HEK293 (cell line): ENCODE measurements around the gene ADCY10.

Experiments
- EGR2 ChIP-seq: fragments of 450-650 bp; formaldehyde crosslinking; IDR thresholded peaks from 2 replicates; pipeline ENCODE4 v1.5.1; 2016; ENCODE audit warnings: low read depth, missing biosample characterization, missing genetic modification characterization
- GLI4 ChIP-seq: fragments of 450-650 bp; formaldehyde crosslinking; IDR thresholded peaks from 2 replicates; pipeline ENCODE4 v1.5.1; 2016; ENCODE audit warnings: missing biosample characterization, missing genetic modification characterization
- GLIS2 ChIP-seq: fragments of 450-650 bp; formaldehyde crosslinking; IDR thresholded peaks from 2 replicates; pipeline ENCODE4 v1.5.1; 2016; ENCODE audit warnings: missing biosample characterization, missing genetic modification characterization
- HOXA7 ChIP-seq: sonication (generic); formaldehyde crosslinking; IDR thresholded peaks from 2 replicates; pipeline ENCODE4 v1.8.1; 2022; ENCODE audit warnings: missing genetic modification reagents, borderline replicate concordance
- YY1 ChIP-seq: fragments of 450-650 bp; formaldehyde crosslinking; IDR thresholded peaks from 2 replicates; pipeline ENCODE4 v1.5.1; 2018; ENCODE audit warnings: missing biosample characterization, missing genetic modification characterization
- YY2 ChIP-seq: fragments of 450-650 bp; formaldehyde crosslinking; IDR thresholded peaks from 2 replicates; pipeline ENCODE4 v1.5.1; 2016; ENCODE audit warnings: missing biosample characterization, missing genetic modification characterization
- ZFP69B ChIP-seq: fragments of 450-650 bp; formaldehyde crosslinking; IDR thresholded peaks from 2 replicates; pipeline ENCODE4 v1.5.1; 2016; ENCODE audit warnings: missing biosample characterization, missing genetic modification characterization
- ZNF10 ChIP-seq: fragments of 450-650 bp; formaldehyde crosslinking; IDR thresholded peaks from 2 replicates; pipeline ENCODE4 v1.5.1; 2017; ENCODE audit warnings: missing biosample characterization, missing genetic modification characterization
- ZNF211 ChIP-seq: fragments of 450-650 bp; formaldehyde crosslinking; IDR thresholded peaks from 2 replicates; pipeline ENCODE4 v1.5.1; 2016; ENCODE audit warnings: low read depth, missing biosample characterization, missing genetic modification characterization
- ZNF23 ChIP-seq: fragments of 450-650 bp; formaldehyde crosslinking; IDR thresholded peaks from 2 replicates; pipeline ENCODE4 v1.5.1; 2016; ENCODE audit warnings: missing biosample characterization, missing genetic modification characterization, borderline replicate concordance
- ZNF24 ChIP-seq: fragments of 450-650 bp; formaldehyde crosslinking; IDR thresholded peaks from 2 replicates; pipeline ENCODE4 v1.5.1; 2016; ENCODE audit warnings: missing biosample characterization, missing genetic modification characterization
- ZNF366 ChIP-seq: fragments of 450-650 bp; formaldehyde crosslinking; conservative IDR thresholded peaks from 2 replicates; pipeline ENCODE4 v1.5.1; 2016; ENCODE audit warnings: missing biosample characterization, missing genetic modification characterization
- ZNF37A ChIP-seq: fragments of 450-650 bp; IDR thresholded peaks from 2 replicates; pipeline ENCODE4 v1.5.1; 2018; ENCODE audit warnings: missing biosample characterization, missing genetic modification characterization
- ZNF48 ChIP-seq: fragments of 450-650 bp; formaldehyde crosslinking; IDR thresholded peaks from 2 replicates; pipeline ENCODE4 v1.5.1; 2016; ENCODE audit warnings: missing biosample characterization, missing genetic modification characterization
- ZNF785 ChIP-seq: fragments of 450-650 bp; formaldehyde crosslinking; IDR thresholded peaks from 2 replicates; pipeline ENCODE4 v1.5.1; 2016; ENCODE audit warnings: missing biosample characterization, missing genetic modification characterization
- TF ChIP-seq, protein P1 (sequence below): fragments of 450-650 bp; formaldehyde crosslinking; IDR thresholded peaks from 2 replicates; pipeline ENCODE4 v1.5.1; 2016; ENCODE audit warnings: missing biosample characterization, missing genetic modification characterization, borderline replicate concordance
- TF ChIP-seq, protein P2 (sequence below): fragments of 450-650 bp; formaldehyde crosslinking; IDR thresholded peaks from 2 replicates; pipeline ENCODE4 v1.5.1; 2017; ENCODE audit warnings: missing biosample characterization, missing genetic modification characterization
- TF ChIP-seq, protein P3 (sequence below): fragments of 450-650 bp; IDR thresholded peaks from 2 replicates; pipeline ENCODE4 v1.5.1; 2018; ENCODE audit warnings: missing biosample characterization, missing genetic modification characterization
- TF ChIP-seq, protein P4 (sequence below): fragments of 450-650 bp; formaldehyde crosslinking; IDR thresholded peaks from 2 replicates; pipeline ENCODE4 v1.5.1; 2016; ENCODE audit warnings: missing biosample characterization, missing genetic modification characterization
- TF ChIP-seq, protein P5 (sequence below): fragments of 450-650 bp; formaldehyde crosslinking; IDR thresholded peaks from 2 replicates; pipeline ENCODE4 v1.5.1; 2016; ENCODE audit warnings: missing biosample characterization, missing genetic modification characterization
- TF ChIP-seq, protein P6 (sequence below): fragments of 450-650 bp; formaldehyde crosslinking; conservative IDR thresholded peaks from 2 replicates; pipeline ENCODE4 v1.5.1; 2016; ENCODE audit warnings: low read depth, missing biosample characterization, missing genetic modification characterization
- TF ChIP-seq, protein P7 (sequence below): fragments of 450-650 bp; formaldehyde crosslinking; IDR thresholded peaks from 2 replicates; pipeline ENCODE4 v1.5.1; 2016; ENCODE audit warnings: missing biosample characterization, missing genetic modification characterization

The ADCY10 gene

DNA sequence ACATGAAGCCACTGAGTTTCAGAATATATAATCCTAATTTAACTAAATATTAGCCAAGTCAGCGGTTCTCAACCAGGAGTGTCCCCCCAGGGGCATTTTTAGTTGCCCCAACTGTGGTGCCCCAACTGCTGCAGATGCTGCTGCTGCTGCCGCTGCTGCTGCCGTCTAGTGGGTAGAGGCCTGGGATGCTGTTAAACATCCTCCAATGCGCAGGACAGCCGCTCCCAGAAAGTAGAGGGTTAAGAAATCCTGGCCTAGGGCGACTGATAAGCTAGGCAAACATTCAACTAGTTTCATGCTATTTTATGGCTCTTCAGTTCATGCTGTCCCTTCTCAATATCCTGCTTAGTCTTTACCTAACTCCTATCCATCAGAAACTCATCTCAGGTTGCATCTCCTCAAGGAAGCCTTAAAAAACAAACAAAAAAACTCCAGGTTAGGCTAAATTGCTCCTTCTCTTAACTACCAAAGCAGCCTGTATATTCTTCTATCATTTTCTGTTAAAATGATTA is 12.6 kb upstream of the ADCY10 start (continued):
- TF ChIP-seq, protein P1, sequence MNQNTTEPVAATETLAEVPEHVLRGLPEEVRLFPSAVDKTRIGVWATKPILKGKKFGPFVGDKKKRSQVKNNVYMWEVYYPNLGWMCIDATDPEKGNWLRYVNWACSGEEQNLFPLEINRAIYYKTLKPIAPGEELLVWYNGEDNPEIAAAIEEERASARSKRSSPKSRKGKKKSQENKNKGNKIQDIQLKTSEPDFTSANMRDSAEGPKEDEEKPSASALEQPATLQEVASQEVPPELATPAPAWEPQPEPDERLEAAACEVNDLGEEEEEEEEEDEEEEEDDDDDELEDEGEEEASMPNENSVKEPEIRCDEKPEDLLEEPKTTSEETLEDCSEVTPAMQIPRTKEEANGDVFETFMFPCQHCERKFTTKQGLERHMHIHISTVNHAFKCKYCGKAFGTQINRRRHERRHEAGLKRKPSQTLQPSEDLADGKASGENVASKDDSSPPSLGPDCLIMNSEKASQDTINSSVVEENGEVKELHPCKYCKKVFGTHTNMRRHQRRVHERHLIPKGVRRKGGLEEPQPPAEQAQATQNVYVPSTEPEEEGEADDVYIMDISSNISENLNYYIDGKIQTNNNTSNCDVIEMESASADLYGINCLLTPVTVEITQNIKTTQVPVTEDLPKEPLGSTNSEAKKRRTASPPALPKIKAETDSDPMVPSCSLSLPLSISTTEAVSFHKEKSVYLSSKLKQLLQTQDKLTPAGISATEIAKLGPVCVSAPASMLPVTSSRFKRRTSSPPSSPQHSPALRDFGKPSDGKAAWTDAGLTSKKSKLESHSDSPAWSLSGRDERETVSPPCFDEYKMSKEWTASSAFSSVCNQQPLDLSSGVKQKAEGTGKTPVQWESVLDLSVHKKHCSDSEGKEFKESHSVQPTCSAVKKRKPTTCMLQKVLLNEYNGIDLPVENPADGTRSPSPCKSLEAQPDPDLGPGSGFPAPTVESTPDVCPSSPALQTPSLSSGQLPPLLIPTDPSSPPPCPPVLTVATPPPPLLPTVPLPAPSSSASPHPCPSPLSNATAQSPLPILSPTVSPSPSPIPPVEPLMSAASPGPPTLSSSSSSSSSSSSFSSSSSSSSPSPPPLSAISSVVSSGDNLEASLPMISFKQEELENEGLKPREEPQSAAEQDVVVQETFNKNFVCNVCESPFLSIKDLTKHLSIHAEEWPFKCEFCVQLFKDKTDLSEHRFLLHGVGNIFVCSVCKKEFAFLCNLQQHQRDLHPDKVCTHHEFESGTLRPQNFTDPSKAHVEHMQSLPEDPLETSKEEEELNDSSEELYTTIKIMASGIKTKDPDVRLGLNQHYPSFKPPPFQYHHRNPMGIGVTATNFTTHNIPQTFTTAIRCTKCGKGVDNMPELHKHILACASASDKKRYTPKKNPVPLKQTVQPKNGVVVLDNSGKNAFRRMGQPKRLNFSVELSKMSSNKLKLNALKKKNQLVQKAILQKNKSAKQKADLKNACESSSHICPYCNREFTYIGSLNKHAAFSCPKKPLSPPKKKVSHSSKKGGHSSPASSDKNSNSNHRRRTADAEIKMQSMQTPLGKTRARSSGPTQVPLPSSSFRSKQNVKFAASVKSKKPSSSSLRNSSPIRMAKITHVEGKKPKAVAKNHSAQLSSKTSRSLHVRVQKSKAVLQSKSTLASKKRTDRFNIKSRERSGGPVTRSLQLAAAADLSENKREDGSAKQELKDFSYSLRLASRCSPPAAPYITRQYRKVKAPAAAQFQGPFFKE (tag by site-specific recombination) = no peak
- TF ChIP-seq ZNF48 (tag by site-specific recombination) (no peak), ZNF785 (no peak), YY1 (tag by site-specific recombination) (no peak), ZNF37A (no peak), EGR2 (tag by site-specific recombination) (no peak), ZNF211 (tag by site-specific recombination) (no peak), YY2 (tag by site-specific recombination) (no peak), ZNF10 (peak; percentile 93), ZNF24 (peak; percentile 64; the same call in 1 of the 2 replicates), GLI4 (tag by site-specific recombination) (no peak), ZFP69B (tag by site-specific recombination) (no peak), ZNF366 (tag by site-specific recombination) (peak; percentile 31; the same call in 1 of the 2 replicates), HOXA7 (CRISPR knock-in tag) (no peak), ZNF23 (tag by site-specific recombination) (no peak), GLIS2 (tag by site-specific recombination) (no peak)
- TF ChIP-seq, protein P2, sequence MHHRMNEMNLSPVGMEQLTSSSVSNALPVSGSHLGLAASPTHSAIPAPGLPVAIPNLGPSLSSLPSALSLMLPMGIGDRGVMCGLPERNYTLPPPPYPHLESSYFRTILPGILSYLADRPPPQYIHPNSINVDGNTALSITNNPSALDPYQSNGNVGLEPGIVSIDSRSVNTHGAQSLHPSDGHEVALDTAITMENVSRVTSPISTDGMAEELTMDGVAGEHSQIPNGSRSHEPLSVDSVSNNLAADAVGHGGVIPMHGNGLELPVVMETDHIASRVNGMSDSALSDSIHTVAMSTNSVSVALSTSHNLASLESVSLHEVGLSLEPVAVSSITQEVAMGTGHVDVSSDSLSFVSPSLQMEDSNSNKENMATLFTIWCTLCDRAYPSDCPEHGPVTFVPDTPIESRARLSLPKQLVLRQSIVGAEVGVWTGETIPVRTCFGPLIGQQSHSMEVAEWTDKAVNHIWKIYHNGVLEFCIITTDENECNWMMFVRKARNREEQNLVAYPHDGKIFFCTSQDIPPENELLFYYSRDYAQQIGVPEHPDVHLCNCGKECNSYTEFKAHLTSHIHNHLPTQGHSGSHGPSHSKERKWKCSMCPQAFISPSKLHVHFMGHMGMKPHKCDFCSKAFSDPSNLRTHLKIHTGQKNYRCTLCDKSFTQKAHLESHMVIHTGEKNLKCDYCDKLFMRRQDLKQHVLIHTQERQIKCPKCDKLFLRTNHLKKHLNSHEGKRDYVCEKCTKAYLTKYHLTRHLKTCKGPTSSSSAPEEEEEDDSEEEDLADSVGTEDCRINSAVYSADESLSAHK (tag by site-specific recombination) = peak; percentile 80
- TF ChIP-seq, protein P3, sequence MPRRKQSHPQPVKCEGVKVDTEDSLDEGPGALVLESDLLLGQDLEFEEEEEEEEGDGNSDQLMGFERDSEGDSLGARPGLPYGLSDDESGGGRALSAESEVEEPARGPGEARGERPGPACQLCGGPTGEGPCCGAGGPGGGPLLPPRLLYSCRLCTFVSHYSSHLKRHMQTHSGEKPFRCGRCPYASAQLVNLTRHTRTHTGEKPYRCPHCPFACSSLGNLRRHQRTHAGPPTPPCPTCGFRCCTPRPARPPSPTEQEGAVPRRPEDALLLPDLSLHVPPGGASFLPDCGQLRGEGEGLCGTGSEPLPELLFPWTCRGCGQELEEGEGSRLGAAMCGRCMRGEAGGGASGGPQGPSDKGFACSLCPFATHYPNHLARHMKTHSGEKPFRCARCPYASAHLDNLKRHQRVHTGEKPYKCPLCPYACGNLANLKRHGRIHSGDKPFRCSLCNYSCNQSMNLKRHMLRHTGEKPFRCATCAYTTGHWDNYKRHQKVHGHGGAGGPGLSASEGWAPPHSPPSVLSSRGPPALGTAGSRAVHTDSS (tag by site-specific recombination) = peak; percentile 27; the same call in 1 of the 2 replicates
- TF ChIP-seq, protein P4, sequence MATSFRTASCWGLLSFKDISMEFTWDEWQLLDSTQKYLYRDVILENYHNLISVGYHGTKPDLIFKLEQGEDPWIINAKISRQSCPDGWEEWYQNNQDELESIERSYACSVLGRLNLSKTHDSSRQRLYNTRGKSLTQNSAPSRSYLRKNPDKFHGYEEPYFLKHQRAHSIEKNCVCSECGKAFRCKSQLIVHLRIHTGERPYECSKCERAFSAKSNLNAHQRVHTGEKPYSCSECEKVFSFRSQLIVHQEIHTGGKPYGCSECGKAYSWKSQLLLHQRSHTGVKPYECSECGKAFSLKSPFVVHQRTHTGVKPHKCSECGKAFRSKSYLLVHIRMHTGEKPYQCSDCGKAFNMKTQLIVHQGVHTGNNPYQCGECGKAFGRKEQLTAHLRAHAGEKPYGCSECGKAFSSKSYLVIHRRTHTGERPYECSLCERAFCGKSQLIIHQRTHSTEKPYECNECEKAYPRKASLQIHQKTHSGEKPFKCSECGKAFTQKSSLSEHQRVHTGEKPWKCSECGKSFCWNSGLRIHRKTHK = no peak
- TF ChIP-seq, protein P5, sequence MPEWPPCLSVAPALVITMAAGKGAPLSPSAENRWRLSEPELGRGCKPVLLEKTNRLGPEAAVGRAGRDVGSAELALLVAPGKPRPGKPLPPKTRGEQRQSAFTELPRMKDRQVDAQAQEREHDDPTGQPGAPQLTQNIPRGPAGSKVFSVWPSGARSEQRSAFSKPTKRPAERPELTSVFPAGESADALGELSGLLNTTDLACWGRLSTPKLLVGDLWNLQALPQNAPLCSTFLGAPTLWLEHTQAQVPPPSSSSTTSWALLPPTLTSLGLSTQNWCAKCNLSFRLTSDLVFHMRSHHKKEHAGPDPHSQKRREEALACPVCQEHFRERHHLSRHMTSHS (tag by site-specific recombination) = no peak
- TF ChIP-seq, protein P6, sequence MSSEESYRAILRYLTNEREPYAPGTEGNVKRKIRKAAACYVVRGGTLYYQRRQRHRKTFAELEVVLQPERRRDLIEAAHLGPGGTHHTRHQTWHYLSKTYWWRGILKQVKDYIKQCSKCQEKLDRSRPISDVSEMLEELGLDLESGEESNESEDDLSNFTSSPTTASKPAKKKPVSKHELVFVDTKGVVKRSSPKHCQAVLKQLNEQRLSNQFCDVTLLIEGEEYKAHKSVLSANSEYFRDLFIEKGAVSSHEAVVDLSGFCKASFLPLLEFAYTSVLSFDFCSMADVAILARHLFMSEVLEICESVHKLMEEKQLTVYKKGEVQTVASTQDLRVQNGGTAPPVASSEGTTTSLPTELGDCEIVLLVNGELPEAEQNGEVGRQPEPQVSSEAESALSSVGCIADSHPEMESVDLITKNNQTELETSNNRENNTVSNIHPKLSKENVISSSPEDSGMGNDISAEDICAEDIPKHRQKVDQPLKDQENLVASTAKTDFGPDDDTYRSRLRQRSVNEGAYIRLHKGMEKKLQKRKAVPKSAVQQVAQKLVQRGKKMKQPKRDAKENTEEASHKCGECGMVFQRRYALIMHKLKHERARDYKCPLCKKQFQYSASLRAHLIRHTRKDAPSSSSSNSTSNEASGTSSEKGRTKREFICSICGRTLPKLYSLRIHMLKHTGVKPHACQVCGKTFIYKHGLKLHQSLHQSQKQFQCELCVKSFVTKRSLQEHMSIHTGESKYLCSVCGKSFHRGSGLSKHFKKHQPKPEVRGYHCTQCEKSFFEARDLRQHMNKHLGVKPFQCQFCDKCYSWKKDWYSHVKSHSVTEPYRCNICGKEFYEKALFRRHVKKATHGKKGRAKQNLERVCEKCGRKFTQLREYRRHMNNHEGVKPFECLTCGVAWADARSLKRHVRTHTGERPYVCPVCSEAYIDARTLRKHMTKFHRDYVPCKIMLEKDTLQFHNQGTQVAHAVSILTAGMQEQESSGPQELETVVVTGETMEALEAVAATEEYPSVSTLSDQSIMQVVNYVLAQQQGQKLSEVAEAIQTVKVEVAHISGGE (tag by site-specific recombination) = no peak
- TF ChIP-seq, protein P7, sequence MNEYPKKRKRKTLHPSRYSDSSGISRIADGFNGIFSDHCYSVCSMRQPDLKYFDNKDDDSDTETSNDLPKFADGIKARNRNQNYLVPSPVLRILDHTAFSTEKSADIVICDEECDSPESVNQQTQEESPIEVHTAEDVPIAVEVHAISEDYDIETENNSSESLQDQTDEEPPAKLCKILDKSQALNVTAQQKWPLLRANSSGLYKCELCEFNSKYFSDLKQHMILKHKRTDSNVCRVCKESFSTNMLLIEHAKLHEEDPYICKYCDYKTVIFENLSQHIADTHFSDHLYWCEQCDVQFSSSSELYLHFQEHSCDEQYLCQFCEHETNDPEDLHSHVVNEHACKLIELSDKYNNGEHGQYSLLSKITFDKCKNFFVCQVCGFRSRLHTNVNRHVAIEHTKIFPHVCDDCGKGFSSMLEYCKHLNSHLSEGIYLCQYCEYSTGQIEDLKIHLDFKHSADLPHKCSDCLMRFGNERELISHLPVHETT (tag by site-specific recombination) = 0 out of 2 replicates have a peak, but pooled peaks have one; percentile 52
